Femur (tissue), 1 donor: Measurements from ENCODE around the gene TOPAZ1.

Experiments
- DNase-seq: peaks from one replicate; pipeline ENCODE4 v3.0.0-alpha.2; 2017

Gene TOPAZ1

GRCh38 chr3:44248152-44248551 is 6.5 kb downstream of the TOPAZ1 start:
- DNase-seq, result no peak

- no peak for DNase-seq
Observed at GRCh38 chr3:44252332-44252959, 10.8 kb downstream of the TOPAZ1 start.

- no peak for DNase-seq
Observed at GRCh38 chr3:44259404-44259803, 17.7 kb downstream of the TOPAZ1 start.

GRCh38 chr3:44264146-44264545 is 22.5 kb downstream of the TOPAZ1 start:
- no peak for DNase-seq

GRCh38 chr3:44265815-44266214 is 24.1 kb downstream of the TOPAZ1 start:
- DNase-seq, result no peak

GRCh38 chr3:44272191-44272590 is 30.5 kb downstream of the TOPAZ1 start:
- no peak for DNase-seq

- DNase-seq, result no peak
Observed at GRCh38 chr3:44277925-44278324, 36.2 kb downstream of the TOPAZ1 start.

GRCh38 chr3:44280077-44280476 is 38.4 kb downstream of the TOPAZ1 start:
- DNase-seq, result no peak

GRCh38 chr3:44280631-44281030 is 38.9 kb downstream of the TOPAZ1 start:
- no peak for DNase-seq

GRCh38 chr3:44284949-44285348 is 43.3 kb downstream of the TOPAZ1 start:
- no peak for DNase-seq

- DNase-seq, result no peak
Observed at GRCh38 chr3:44289882-44290462, 48.3 kb downstream of the TOPAZ1 start.

- DNase-seq, result no peak
Observed at GRCh38 chr3:44292276-44292675, 50.6 kb downstream of the TOPAZ1 start.

- DNase-seq, result no peak
Observed at GRCh38 chr3:44292947-44293346, 51.3 kb downstream of the TOPAZ1 start.

GRCh38 chr3:44297255-44297654 is 55.6 kb downstream of the TOPAZ1 start:
- no peak for DNase-seq

GRCh38 chr3:44301746-44302145 is 60.1 kb downstream of the TOPAZ1 start:
- no peak for DNase-seq

- no peak for DNase-seq
Observed at GRCh38 chr3:44309500-44309899, 67.8 kb downstream of the TOPAZ1 start.

GRCh38 chr3:44318891-44319311 is 77.2 kb downstream of the TOPAZ1 start:
- no peak for DNase-seq

GRCh38 chr3:44321335-44321734 is 79.6 kb downstream of the TOPAZ1 start:
- no peak for DNase-seq

GRCh38 chr3:44323341-44323955 is 81.8 kb downstream of the TOPAZ1 start:
- DNase-seq, result peak; percentile 53

GRCh38 chr3:44324584-44324983 is 82.9 kb downstream of the TOPAZ1 start:
- DNase-seq, result no peak

GRCh38 chr3:44326019-44326418 is 84.3 kb downstream of the TOPAZ1 start:
- no peak for DNase-seq

- no peak for DNase-seq
Observed at GRCh38 chr3:44326515-44326914, 84.8 kb downstream of the TOPAZ1 start.

GRCh38 chr3:44329946-44330345 is 88.3 kb downstream of the TOPAZ1 start:
- no peak for DNase-seq

- DNase-seq, result no peak
Observed at GRCh38 chr3:44330444-44330843, 88.8 kb downstream of the TOPAZ1 start.

GRCh38 chr3:44334326-44334725 is 92.6 kb downstream of the TOPAZ1 start:
- DNase-seq, result no peak
